ENCODE data around the gene SAA1. TPM values are rescaled to one million over a fixed set of nuclear protein-coding genes. Genes with fewer than 3 reads are reported as not detected.
"Not testable (repeated sequence)": the region's sequence is repeated elsewhere in the genome, so short reads cannot be mapped to it uniquely, and the experiment has no call there.

Gene SAA1
- total and polyA plus RNA-seq, 4 donors = 6.5 to 161 (median 40.6) TPM

DNA sequence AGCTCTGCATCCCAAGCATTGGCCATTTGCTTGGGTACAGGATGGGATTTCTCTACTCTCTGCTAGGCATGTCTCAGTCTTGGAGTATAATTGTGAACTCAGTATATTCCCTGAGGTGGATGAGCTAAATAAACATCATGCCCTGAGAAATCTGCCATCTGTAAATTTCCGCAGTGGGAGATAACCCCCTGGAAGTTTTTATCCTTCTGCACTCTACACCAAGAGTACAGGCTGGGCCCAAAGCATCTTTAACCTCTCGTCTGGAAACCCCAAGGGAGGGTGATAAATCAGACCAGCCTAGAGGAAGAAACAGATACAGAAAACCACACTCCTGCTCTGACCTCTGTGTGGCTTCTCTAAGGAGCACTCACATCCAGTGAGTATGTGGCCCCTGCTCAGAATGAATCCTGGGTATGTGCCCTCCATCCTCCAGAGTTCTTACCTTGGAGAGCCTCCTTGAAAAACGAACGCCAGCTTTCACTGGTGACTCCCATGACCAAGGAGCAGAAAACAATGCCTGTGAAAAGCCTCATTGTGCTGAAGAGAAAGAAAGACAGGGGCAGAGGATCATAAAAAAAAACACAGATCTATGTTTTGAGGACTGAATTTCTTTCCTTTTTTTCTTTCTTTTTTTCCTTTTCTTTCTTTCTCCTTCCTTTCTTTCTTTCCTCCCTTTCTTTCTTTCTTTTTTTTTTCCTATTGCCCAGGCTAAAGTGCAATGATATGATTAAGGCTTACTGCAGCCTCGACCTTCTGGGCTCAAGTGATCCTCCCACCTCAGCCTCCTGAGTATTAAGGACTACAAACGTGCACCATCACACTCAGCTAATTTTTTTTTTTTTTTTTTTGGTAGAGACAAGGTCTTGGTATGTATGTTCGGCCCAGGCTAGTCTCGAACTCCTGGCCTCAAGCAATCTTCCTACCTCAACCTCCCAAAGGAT is 30.4 kb upstream of the SAA1 start:
- WGBS, 2 donors = 58 to 59% methylated on average over 8 of the region's 8 CpGs
- Histone ChIP-seq H3K9me3 (ENCODE audit: control insufficient read depth, low read length) (no peaks in the 10 kb centered on the region), H3K27ac (ENCODE audit: low read depth in 1 of 2, low read length in 2 of 2) (no peak overlapping the region), H3K4me1 (ENCODE audit: control insufficient read depth in 1 of 2, insufficient read depth in 2 of 2, low read length in 2 of 2) (no peaks in the 10 kb centered on the region), H3K27me3 (ENCODE audit: control insufficient read depth in 1 of 2, insufficient read depth in 2 of 2, low read length in 1 of 2) (no peaks in the 10 kb centered on the region), H3K4me3 (ENCODE audit: low read length in 2 of 2) (no peak overlapping the region), H3K36me3 (ENCODE audit: control insufficient read depth in 1 of 2, insufficient read depth in 2 of 2, low read length in 1 of 2) (no peaks in the 10 kb centered on the region)
- ATAC-seq (ENCODE audit: low FRiP score) (no peak), DNase-seq (no peak)
- intact Hi-C loops (cut with DNase I) = no loop called here

DNA sequence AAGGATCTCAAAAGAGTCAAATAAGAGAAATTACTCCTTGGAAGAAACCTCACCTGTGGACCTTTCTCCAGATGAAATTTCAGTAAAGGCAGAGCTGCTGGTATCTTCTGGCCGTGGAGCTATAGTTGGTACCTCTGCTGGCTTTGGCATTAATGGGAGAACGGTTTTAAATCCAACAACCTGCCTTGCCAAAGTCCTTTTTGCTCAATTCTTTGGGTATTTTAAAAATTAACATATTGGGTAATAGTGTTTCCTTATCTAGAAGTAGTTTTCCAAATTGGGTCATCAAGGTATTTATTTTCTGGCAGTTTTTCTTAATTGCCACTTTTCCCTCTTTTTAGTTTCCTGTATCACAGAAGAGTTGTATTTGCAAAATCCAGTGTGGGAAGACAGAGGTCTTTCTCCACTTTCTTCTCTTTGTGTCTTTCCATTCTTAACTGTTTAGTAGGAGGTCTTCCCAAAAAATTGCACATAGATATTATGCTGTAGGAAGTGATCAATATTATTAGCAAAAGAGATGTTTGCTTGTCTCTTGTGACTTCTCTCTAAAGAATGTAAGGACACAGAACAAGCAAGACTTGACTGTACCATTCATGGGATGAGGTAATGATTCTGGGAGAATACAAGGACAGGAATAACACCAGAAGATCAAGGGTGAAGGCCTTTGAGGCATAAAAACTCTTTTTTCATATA is 29.3 kb upstream of the SAA1 start, which contains the start of gene SAA4:
SAA4 (minus strand) TSS at position 139 of the 693 bp plus-strand sequence. CDS start 876 bp downstream, outside the sequence.
- Histone ChIP-seq H3K27ac (ENCODE audit: low read depth in 1 of 2, low read length in 2 of 2) (no peak within 1 kb of the TSS), H3K4me1 (ENCODE audit: control insufficient read depth in 1 of 2, insufficient read depth in 2 of 2, low read length in 2 of 2) (no peaks in the 10 kb centered on the region), H3K9me3 (ENCODE audit: control insufficient read depth, low read length) (no peaks in the 10 kb centered on the region), H3K36me3 (ENCODE audit: control insufficient read depth in 1 of 2, insufficient read depth in 2 of 2, low read length in 1 of 2) (no peaks in the 10 kb centered on the region), H3K27me3 (ENCODE audit: control insufficient read depth in 1 of 2, insufficient read depth in 2 of 2, low read length in 1 of 2) (no peaks in the 10 kb centered on the region), H3K4me3 (ENCODE audit: low read length in 2 of 2) (no peak within 1 kb of the TSS)
- intact Hi-C loops (cut with DNase I) = no loop called here
- DNase-seq (no peak), ATAC-seq (ENCODE audit: low FRiP score) (no peak)
- whole genome bisulfite sequencing, 2 donors = 60 to 67% methylated on average over 2 of the region's 2 CpGs

DNA sequence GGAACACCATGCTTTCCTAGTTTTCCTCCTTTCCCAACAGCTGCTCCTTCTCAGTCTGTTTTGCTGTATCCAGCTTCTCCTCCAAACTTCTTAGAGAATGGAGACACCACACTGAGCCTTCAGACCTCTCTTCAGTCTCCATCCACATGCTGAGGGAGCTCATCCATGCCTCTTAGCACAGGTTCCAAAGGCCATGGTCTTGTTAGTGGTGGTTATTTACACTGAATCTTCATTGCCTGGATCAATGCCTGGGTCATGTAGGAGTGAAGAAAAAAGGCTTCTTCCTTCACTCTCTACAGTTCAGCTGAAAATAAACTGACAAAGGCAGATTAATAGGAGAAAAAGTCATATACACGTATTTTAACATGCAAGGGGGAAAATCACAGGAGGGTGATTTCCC is 26.4 kb upstream of the SAA1 start:
- H3K4me1 ChIP-seq (ENCODE audit: control insufficient read depth in 1 of 2, insufficient read depth in 2 of 2, low read length in 2 of 2) = no peaks in the 10 kb centered on the region
- DNase-seq (no peak), ATAC-seq (ENCODE audit: low FRiP score) (no peak)
- H3K36me3 ChIP-seq (ENCODE audit: control insufficient read depth in 1 of 2, insufficient read depth in 2 of 2, low read length in 1 of 2) = no peaks in the 10 kb centered on the region
- H3K27me3 ChIP-seq (ENCODE audit: control insufficient read depth in 1 of 2, insufficient read depth in 2 of 2, low read length in 1 of 2) = no peaks in the 10 kb centered on the region
- no peaks in the 10 kb centered on the region for H3K9me3 ChIP-seq (ENCODE audit: control insufficient read depth, low read length)
- no peak overlapping the region for H3K4me3 ChIP-seq (ENCODE audit: low read length in 2 of 2)
- intact Hi-C loops (cut with DNase I) = loop anchor here in 1 of 2 donors (10.0 kb wide), 1 partner anchor 155 kb away; the partner anchor contains the start of gene LDHA
- WGBS, 2 donors = 83 to 85% methylated on average over 1 of the region's 1 CpG
- H3K27ac ChIP-seq (ENCODE audit: low read depth in 1 of 2, low read length in 2 of 2) = no peak overlapping the region

DNA sequence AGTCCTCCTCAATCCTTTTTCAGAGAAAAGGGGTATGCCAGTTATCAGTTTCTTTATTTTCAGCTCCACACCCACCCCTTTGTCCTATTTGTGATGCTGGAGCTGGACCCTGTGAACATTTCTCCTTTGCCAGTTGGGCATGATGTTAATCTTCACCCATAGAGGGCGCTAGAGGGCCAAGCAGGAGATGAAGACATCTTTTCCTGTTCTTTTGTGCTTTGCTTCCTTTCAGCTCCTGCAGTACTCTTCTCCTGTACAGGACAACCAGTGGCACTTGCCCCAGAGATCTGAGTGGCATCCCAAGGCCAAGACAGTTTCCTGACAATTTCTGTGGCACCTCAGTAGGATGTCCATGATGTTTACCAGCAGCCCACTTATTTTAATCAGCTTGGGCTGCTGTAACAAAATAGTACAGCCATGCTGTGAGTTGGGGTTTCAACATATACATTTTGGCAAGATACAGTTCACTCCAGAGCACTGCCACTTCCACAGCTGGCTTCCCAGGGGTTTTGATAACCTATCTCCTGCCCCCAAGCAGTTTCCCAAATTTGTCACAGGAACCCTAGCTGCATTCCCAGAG is 22.2 kb upstream of the SAA1 start:
- intact Hi-C loops (cut with DNase I) = loop anchor here in 1 of 2 donors (10.0 kb wide), 1 partner anchor 151 kb away; the partner anchor contains the start of gene LDHA
- Histone ChIP-seq H3K4me1 (ENCODE audit: control insufficient read depth in 1 of 2, insufficient read depth in 2 of 2, low read length in 2 of 2) (no peaks in the 10 kb centered on the region), H3K27ac (ENCODE audit: low read depth in 1 of 2, low read length in 2 of 2) (no peak overlapping the region), H3K9me3 (ENCODE audit: control insufficient read depth, low read length) (no peaks in the 10 kb centered on the region), H3K27me3 (ENCODE audit: control insufficient read depth in 1 of 2, insufficient read depth in 2 of 2, low read length in 1 of 2) (no peaks in the 10 kb centered on the region), H3K36me3 (ENCODE audit: control insufficient read depth in 1 of 2, insufficient read depth in 2 of 2, low read length in 1 of 2) (no peaks in the 10 kb centered on the region), H3K4me3 (ENCODE audit: low read length in 2 of 2) (no peak overlapping the region)
- ATAC-seq (ENCODE audit: low FRiP score) (no peak), DNase-seq (peak in 1 of 2 donors; percentile 60)
- 5 to 8% methylated on average over 1 of the region's 1 CpG for WGBS, 2 donors

DNA sequence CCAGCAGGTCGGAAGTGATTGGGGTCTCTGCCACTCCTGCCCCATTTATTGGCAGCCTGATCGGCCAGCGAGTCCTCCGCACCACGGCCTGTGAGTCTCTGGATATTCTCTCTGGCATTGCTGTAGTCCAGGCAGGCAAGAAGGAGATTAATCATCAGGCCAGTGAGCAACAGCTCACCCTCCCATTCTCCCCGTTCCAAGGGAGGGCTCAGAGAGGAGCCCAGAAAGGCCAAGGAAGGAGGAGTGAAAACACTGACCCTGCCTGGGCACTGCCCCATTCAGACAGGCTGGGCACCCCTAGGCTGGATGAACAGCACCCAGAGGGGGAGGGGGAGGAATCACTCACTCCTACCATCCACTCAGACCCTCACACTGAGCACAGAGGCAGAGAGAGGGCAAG is 20.7 kb upstream of the SAA1 start:
- peak; percentile 4 for ATAC-seq (ENCODE audit: low FRiP score)
- Histone ChIP-seq H3K4me1 (ENCODE audit: control insufficient read depth in 1 of 2, insufficient read depth in 2 of 2, low read length in 2 of 2) (no peaks in the 10 kb centered on the region), H3K4me3 (ENCODE audit: low read length in 2 of 2) (no peak overlapping the region), H3K27ac (ENCODE audit: low read depth in 1 of 2, low read length in 2 of 2) (no peak overlapping the region), H3K36me3 (ENCODE audit: control insufficient read depth in 1 of 2, insufficient read depth in 2 of 2, low read length in 1 of 2) (no peaks in the 10 kb centered on the region), H3K9me3 (ENCODE audit: control insufficient read depth, low read length) (no peaks in the 10 kb centered on the region), H3K27me3 (ENCODE audit: control insufficient read depth in 1 of 2, insufficient read depth in 2 of 2, low read length in 1 of 2) (no peaks in the 10 kb centered on the region)
- DNase-seq = no peak
- intact Hi-C loops (cut with DNase I) = loop anchor here in 1 of 2 donors (10.0 kb wide), 1 partner anchor 149 kb away; the partner anchor contains the start of gene LDHA
- WGBS, 2 donors = 41 to 47% methylated on average over 6 of the region's 6 CpGs

DNA sequence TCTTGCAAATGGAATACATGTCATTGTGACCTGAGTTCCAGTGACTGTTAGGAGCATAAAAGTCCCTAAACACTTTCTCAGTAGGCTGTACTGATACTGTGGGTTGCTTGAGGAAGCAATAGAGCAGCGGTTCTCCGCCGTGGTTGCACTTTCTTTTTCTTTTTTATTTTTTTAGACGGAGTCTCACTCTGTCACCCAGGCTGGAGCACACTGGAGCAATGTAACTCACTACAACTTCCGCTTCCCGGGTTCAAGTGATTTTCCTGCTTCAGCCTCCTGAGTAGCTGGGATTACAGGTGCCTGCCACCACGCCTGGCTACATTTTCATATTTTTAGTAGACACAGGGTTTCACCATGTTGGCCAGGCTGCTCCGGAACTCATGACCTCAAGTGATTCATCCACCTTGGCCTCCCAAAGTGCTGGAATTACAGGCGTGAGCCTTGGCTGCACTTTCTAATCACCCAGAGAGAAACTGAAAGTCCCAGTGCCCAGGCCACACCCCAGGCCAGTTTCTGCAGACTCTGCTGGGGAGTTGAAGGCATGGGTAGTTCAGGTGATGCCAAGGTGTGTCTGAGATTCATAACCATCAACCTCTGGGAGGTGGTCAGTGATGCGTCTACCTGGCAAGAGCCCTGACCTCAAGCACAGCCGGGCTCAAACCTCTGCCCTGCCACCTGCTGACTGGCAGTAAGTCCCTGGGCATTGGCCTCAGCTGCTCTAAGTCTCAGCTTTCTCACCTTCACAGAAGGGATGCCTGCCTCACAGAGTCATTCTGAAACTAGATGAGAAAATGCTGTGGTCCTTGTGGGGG is 19.5 kb upstream of the SAA1 start:
- intact Hi-C loops (cut with DNase I) = loop anchor here in 1 of 2 donors (10.0 kb wide), 1 partner anchor 148 kb away; the partner anchor contains the start of gene LDHA
- ATAC-seq (ENCODE audit: low FRiP score) = peak; percentile 12
- H3K36me3 ChIP-seq (ENCODE audit: control insufficient read depth in 1 of 2, insufficient read depth in 2 of 2, low read length in 1 of 2) = not testable (repeated sequence)

DNA sequence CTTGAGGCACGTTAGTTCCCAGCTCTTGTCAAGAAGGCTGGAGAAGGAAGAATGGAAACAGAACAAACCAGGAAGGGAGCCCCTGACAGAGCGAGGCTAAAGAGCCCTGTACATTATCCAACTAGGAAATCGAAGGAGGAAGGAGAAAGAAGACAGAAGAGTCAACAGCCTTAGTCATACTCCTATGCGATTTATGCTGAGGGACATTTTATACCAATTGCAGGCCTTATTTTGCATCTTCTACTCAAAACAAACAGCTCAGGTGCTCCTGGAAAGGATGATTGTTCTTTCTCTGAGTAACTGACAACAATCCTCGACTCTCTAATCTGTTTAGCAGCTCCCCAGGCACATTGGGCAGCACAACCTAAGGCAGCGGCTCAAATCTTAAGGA is 18.9 kb upstream of the SAA1 start:
- WGBS, 2 donors = 67 to 88% methylated on average over 2 to 3 of the region's 6 CpGs
- intact Hi-C loops (cut with DNase I) = loop anchor here in 1 of 2 donors (10.0 kb wide), 1 partner anchor 148 kb away; the partner anchor contains the start of gene LDHA
- not testable (repeated sequence) for H3K27ac ChIP-seq (ENCODE audit: low read depth in 1 of 2, low read length in 2 of 2); H3K9me3 ChIP-seq (ENCODE audit: control insufficient read depth, low read length); H3K4me3 ChIP-seq (ENCODE audit: low read length in 2 of 2); DNase-seq; H3K36me3 ChIP-seq (ENCODE audit: control insufficient read depth in 1 of 2, insufficient read depth in 2 of 2, low read length in 1 of 2); H3K27me3 ChIP-seq (ENCODE audit: control insufficient read depth in 1 of 2, insufficient read depth in 2 of 2, low read length in 1 of 2); H3K4me1 ChIP-seq (ENCODE audit: control insufficient read depth in 1 of 2, insufficient read depth in 2 of 2, low read length in 2 of 2); ATAC-seq (ENCODE audit: low FRiP score)

More for the DNA sequence above, 19.5 kb upstream of the SAA1 start:
- DNase-seq; H3K4me1 ChIP-seq (ENCODE audit: control insufficient read depth in 1 of 2, insufficient read depth in 2 of 2, low read length in 2 of 2); H3K4me3 ChIP-seq (ENCODE audit: low read length in 2 of 2); H3K9me3 ChIP-seq (ENCODE audit: control insufficient read depth, low read length); H3K27me3 ChIP-seq (ENCODE audit: control insufficient read depth in 1 of 2, insufficient read depth in 2 of 2, low read length in 1 of 2); H3K27ac ChIP-seq (ENCODE audit: low read depth in 1 of 2, low read length in 2 of 2): not testable (repeated sequence)
- WGBS, 2 donors = 82 to 87% methylated on average over 10 to 11 of the region's 11 CpGs

DNA sequence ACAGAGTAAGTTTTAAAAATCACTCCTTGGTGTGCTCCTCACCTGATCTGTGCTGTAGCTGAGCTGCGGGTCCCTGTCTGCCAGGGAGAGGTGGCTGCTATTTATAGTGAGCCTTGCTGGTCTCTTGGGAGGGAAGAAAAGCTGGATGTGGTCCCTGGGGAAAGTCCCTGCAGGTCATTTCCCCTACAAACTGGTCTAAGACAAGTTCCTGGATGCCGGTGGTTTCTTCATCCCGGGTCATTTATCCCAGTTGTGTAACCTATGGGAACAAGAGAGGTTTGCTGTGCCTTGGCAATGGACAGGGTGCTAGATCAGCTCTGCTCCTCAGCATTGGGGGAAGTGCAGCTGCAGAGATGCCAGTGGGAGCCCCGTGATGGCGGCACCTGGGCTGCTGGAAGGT is 17.5 kb upstream of the SAA1 start, which contains the start of gene SAA2:
SAA2 (minus strand) TSS at position 108 of the 400 bp plus-strand sequence. CDS start 657 bp downstream, outside the sequence.
- no peak for ATAC-seq (ENCODE audit: low FRiP score)
- 40 to 48% methylated on average over 5 of the region's 5 CpGs for WGBS, 2 donors
- intact Hi-C loops (cut with DNase I) = loop anchor here in 1 of 2 donors (10.0 kb wide), 1 partner anchor 146 kb away; the partner anchor contains the start of gene LDHA

More for the DNA sequence above, 17.5 kb upstream of the SAA1 start, which contains the start of gene SAA2:
- no peaks in the 10 kb centered on the region for H3K9me3 ChIP-seq (ENCODE audit: control insufficient read depth, low read length)
- H3K27ac ChIP-seq (ENCODE audit: low read depth in 1 of 2, low read length in 2 of 2) = no peak within 1 kb of the TSS
- H3K36me3 ChIP-seq (ENCODE audit: control insufficient read depth in 1 of 2, insufficient read depth in 2 of 2, low read length in 1 of 2) = no peaks in the 10 kb centered on the region
- no peaks in the 10 kb centered on the region for H3K27me3 ChIP-seq (ENCODE audit: control insufficient read depth in 1 of 2, insufficient read depth in 2 of 2, low read length in 1 of 2)
- DNase-seq = no peak
- no peak within 1 kb of the TSS for H3K4me3 ChIP-seq (ENCODE audit: low read length in 2 of 2)
- H3K4me1 ChIP-seq (ENCODE audit: control insufficient read depth in 1 of 2, insufficient read depth in 2 of 2, low read length in 2 of 2) = no peaks in the 10 kb centered on the region

Measured in aorta (tissue), 5 donors.